ENCODE results near the gene BCAS1. TPM values are rescaled to one million over a fixed set of nuclear protein-coding genes. Genes with fewer than 3 reads are reported as not detected.
A peak's percentile ranks its signal among the peaks of the same experiment; 100 is the strongest.

The BCAS1 gene
- total and polyA plus RNA-seq, 12 donors, result 0.07 to 2.3 (median 0.13) TPM; not detected in 7

DNA sequence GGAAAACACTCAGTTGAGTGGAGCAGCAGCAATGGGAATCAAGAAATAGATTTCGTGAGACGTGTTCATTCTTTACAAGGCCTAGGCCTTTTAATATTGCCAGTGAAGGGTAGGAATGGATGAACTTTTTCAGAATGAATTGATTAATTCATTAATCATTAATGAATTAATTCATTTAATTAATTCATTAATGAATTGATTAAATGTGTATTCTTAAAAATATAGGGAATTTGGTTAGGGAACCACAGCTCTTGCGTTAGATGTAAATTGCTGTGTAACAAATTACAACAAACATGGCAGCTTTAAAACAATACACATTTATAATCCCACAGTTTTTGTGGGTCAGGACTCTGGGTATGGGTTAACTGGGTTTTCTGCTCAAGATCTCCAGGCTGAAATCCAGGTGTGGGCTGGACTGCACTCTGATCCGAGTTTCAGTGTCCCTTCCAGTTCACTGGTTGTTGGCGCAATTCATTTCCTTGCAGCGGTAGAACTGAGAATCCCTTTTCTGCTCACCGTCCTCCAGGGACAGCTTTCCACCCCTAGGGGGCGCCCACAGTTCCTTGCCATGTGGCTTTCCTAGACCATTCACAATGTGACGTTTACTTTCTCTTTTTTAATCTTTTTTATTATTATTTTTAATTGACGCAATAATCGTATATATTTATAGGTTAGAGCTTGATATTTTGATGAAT lies 32.8 kb upstream of the BCAS1 start:
- no peak overlapping the region for H3K4me3 ChIP-seq
- no peaks in the 10 kb centered on the region for H3K9me3 ChIP-seq (replicated peaks in 1 of 3)
- no peak for TF ChIP-seq POLR2A (IDR thresholded peaks at IDR 0.05)
- TF ChIP-seq, protein P1, sequence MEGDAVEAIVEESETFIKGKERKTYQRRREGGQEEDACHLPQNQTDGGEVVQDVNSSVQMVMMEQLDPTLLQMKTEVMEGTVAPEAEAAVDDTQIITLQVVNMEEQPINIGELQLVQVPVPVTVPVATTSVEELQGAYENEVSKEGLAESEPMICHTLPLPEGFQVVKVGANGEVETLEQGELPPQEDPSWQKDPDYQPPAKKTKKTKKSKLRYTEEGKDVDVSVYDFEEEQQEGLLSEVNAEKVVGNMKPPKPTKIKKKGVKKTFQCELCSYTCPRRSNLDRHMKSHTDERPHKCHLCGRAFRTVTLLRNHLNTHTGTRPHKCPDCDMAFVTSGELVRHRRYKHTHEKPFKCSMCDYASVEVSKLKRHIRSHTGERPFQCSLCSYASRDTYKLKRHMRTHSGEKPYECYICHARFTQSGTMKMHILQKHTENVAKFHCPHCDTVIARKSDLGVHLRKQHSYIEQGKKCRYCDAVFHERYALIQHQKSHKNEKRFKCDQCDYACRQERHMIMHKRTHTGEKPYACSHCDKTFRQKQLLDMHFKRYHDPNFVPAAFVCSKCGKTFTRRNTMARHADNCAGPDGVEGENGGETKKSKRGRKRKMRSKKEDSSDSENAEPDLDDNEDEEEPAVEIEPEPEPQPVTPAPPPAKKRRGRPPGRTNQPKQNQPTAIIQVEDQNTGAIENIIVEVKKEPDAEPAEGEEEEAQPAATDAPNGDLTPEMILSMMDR (IDR thresholded peaks at IDR 0.05), result peak; percentile 45 to 91 (median 74)
- H3K27me3 ChIP-seq, result no peaks in the 10 kb centered on the region
- H3K4me1 ChIP-seq (replicated peaks in 1 of 2), result no peaks in the 10 kb centered on the region
- intact Hi-C loops (cut with DNase I), result loop anchor here (5.0 to 10.0 kb wide), 2 partner anchors 94 to 542 kb away; no protein-coding TSS in a partner anchor
- H3K36me3 ChIP-seq (replicated peaks in 1 of 2), result no peaks in the 10 kb centered on the region
- 34 to 41% (median 37%) methylated on average over 11 of the region's 11 CpGs for WGBS, 4 donors
- peak; percentile 75 to 87 (median 83) for DNase-seq
- no peak overlapping the region for H3K27ac ChIP-seq

DNA sequence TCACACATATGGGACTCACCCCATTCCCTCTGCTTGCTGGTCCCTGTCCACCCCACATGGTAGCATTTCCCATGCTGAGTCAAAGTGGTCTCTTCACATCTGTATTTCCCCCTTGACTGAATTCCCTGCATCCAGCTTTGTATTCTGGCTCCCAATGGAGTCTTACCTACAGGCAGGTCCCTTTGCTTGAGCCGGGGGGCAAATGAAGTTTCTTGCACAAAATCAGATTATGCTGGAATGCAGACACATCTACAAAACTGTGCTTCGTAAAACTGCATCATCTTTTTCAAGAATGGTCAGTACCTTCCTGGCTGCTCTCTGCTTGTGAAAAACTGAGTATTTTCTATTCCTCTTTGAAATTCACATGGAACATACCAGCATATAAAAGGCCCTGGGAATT lies 32.1 kb upstream of the BCAS1 start:
- no peak overlapping the region for H3K27ac ChIP-seq
- H3K4me3 ChIP-seq, result no peak overlapping the region
- DNase-seq, result no peak
- no peaks in the 10 kb centered on the region for H3K4me1 ChIP-seq (replicated peaks in 1 of 2)
- intact Hi-C loops (cut with DNase I), result loop anchor here (5.0 to 10.0 kb wide), 2 partner anchors 95 to 542 kb away; no protein-coding TSS in a partner anchor
- WGBS, 4 donors, result 93 to 100% (median 95%) methylated on average over 2 of the region's 2 CpGs
- H3K9me3 ChIP-seq (replicated peaks in 1 of 3), result no peaks in the 10 kb centered on the region
- H3K27me3 ChIP-seq, result no peaks in the 10 kb centered on the region
- TF ChIP-seq, protein P1 (IDR thresholded peaks at IDR 0.05), result no peak
- no peak for TF ChIP-seq POLR2A (IDR thresholded peaks at IDR 0.05)
- H3K36me3 ChIP-seq (replicated peaks in 1 of 2), result no peaks in the 10 kb centered on the region

DNA sequence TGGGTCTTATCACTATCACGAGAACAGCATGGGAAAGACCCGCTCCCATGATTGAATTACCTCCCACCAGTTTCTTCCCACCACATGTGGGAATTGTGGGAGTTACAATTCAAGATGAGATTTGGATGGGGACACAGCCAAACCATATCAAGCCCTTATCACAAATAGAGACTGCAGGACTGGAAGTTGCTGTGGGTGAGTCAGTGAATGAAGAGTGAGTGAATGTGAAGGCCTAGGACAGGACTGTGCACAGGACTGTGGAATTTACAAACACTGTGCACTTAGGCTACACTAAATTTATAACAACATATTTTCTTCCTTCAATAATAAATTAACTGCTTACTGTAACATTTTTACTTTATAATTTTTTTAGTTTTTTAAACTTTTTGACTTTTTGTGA lies 30.2 kb upstream of the BCAS1 start:
- TF ChIP-seq POLR2A (IDR thresholded peaks at IDR 0.05), result no peak
- TF ChIP-seq, protein P1 (IDR thresholded peaks at IDR 0.05), result no peak
- 87 to 100% (median 98%) methylated on average over 2 of the region's 2 CpGs for WGBS, 4 donors
- Histone ChIP-seq H3K4me1 (replicated peaks in 1 of 2) (no peaks in the 10 kb centered on the region), H3K36me3 (replicated peaks in 1 of 2) (no peaks in the 10 kb centered on the region), H3K4me3 (no peak overlapping the region), H3K27ac (no peak overlapping the region), H3K27me3 (no peaks in the 10 kb centered on the region), H3K9me3 (replicated peaks in 1 of 3) (no peaks in the 10 kb centered on the region)
- DNase-seq, result no peak
- intact Hi-C loops (cut with DNase I), result loop anchor here (5.0 to 10.0 kb wide), 2 partner anchors 97 to 544 kb away; no protein-coding TSS in a partner anchor

DNA sequence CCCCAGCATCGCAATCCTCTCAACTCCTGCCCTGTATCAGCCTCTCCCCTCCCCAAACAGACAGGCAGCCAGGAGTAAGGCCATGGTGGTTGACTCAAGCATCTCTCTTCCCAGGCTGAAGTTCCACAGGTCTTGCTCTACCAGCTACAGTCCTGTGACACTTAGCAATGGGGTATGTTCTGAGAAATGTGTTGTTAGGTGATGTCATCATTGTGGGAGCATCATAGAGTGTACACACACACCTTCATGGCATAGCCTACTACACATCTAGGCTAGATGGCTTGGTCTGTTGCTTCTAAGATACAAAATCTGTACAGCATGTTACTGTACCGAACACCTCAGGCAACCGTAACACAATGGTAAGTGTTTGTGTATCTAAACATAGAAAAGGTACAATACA lies 29.5 kb upstream of the BCAS1 start:
- TF ChIP-seq POLR2A (IDR thresholded peaks at IDR 0.05), result no peak
- TF ChIP-seq, protein P1 (IDR thresholded peaks at IDR 0.05), result no peak
- Histone ChIP-seq H3K27me3 (no peaks in the 10 kb centered on the region), H3K36me3 (replicated peaks in 1 of 2) (no peaks in the 10 kb centered on the region), H3K27ac (no peak overlapping the region), H3K9me3 (replicated peaks in 1 of 3) (no peaks in the 10 kb centered on the region), H3K4me3 (no peak overlapping the region), H3K4me1 (replicated peaks in 1 of 2) (no peaks in the 10 kb centered on the region)
- DNase-seq, result no peak
- intact Hi-C loops (cut with DNase I), result loop anchor here (5.0 to 10.0 kb wide), 3 partner anchors 97 to 547 kb away; no protein-coding TSS in a partner anchor
- WGBS, 4 donors, result 91 to 98% (median 96%) methylated on average over 2 to 3 of the region's 3 CpGs

All from adrenal gland (tissue), 12 donors.